ENCODE measurements around the gene ARRB1.

- TF ChIP-seq CTCF (IDR thresholded peaks at IDR 0.05): no peak
- no peak for TF ChIP-seq POLR2A (IDR thresholded peaks at IDR 0.05)
- no peak for TF ChIP-seq POLR2AphosphoS5 (IDR thresholded peaks at IDR 0.05)
These were observed 5.2 kb downstream of the ARRB1 start for GRCh38 chr11:75346296-75346695.
